Nephron progenitor cell (in vitro differentiated cells): Measurements from ENCODE around the gene GNB1.

Source experiments
- DNase-seq: peaks from one replicate; pipeline ENCODE4 v3.0.0; 2021
- H3K27ac Mint-ChIP-seq: 2 replicates; pipeline ENCODE4 v1.8.0; 2021; ENCODE audit warnings: mild to moderate bottlenecking, moderate library complexity, mixed read lengths
- H3K27me3 Mint-ChIP-seq: 2 replicates; pipeline ENCODE4 v1.8.0; 2021; ENCODE audit warnings: mild to moderate bottlenecking, low read depth, mixed read lengths; ENCODE audit not compliant: poor library complexity
- H3K36me3 Mint-ChIP-seq: 2 replicates; pipeline ENCODE4 v1.8.0; 2021; ENCODE audit warnings: low read depth, mixed read lengths
- H3K4me1 Mint-ChIP-seq: 2 replicates; pipeline ENCODE4 v1.8.0; 2021; ENCODE audit warnings: mixed read lengths
- H3K4me3 Mint-ChIP-seq: 2 replicates; pipeline ENCODE4 v1.8.0; 2021; ENCODE audit warnings: mild to moderate bottlenecking, moderate library complexity, mixed read lengths
- H3K9me3 Mint-ChIP-seq: 2 replicates; pipeline ENCODE4 v1.8.0; 2021; ENCODE audit warnings: mild to moderate bottlenecking, moderate library complexity, mixed read lengths
- CTCF ChIP-seq: fragments of 200-600 bp; sonication (generic); IDR thresholded peaks from 2 replicates; pipeline ENCODE4 v1.5.0; 2021; ENCODE audit warnings: antibody characterized with exemption

GNB1 gene

GRCh38 chr1:1924849-1925248, 34.0 kb upstream of the GNB1 start:
- H3K9me3 Mint-ChIP-seq, result no peaks in the 10 kb centered on the region
- DNase-seq, result no peak
- H3K4me1 Mint-ChIP-seq, result peaks cover 12% of the 10 kb centered on the region
- no peaks in the 10 kb centered on the region for H3K36me3 Mint-ChIP-seq
- H3K27ac Mint-ChIP-seq, result no peak overlapping the region
- peaks cover 4% of the 10 kb centered on the region for H3K27me3 Mint-ChIP-seq
- TF ChIP-seq CTCF, result no peak
- no peak overlapping the region for H3K4me3 Mint-ChIP-seq

- TF ChIP-seq CTCF, result no peak
- Mint-ChIP-seq H3K9me3 (no peaks in the 10 kb centered on the region), H3K4me3 (no peak overlapping the region), H3K27me3 (peaks cover 4% of the 10 kb centered on the region), H3K4me1 (peaks cover 12% of the 10 kb centered on the region), H3K36me3 (no peaks in the 10 kb centered on the region), H3K27ac (no peak overlapping the region)
- no peak for DNase-seq
Observed at GRCh38 chr1:1924386-1924785, 33.5 kb upstream of the GNB1 start.

- no peak for TF ChIP-seq CTCF
- peaks cover 12% of the 10 kb centered on the region for H3K4me1 Mint-ChIP-seq
- DNase-seq, result no peak
Observed at GRCh38 chr1:1922956-1923833, 32.3 kb upstream of the GNB1 start.

GRCh38 chr1:1922702-1922955, 31.7 kb upstream of the GNB1 start:
- Mint-ChIP-seq H3K4me3 (no peak overlapping the region), H3K4me1 (peaks cover 13% of the 10 kb centered on the region), H3K27ac (no peak overlapping the region), H3K36me3 (no peaks in the 10 kb centered on the region), H3K27me3 (peaks cover 11% of the 10 kb centered on the region), H3K9me3 (no peaks in the 10 kb centered on the region)
- no peak for DNase-seq
- no peak for TF ChIP-seq CTCF

More at GRCh38 chr1:1922956-1923833, 32.3 kb upstream of the GNB1 start:
- Mint-ChIP-seq H3K27me3 (peaks cover 5% of the 10 kb centered on the region), H3K9me3 (no peaks in the 10 kb centered on the region), H3K4me3 (no peak overlapping the region), H3K36me3 (no peaks in the 10 kb centered on the region), H3K27ac (no peak overlapping the region)

GRCh38 chr1:1921901-1922701, 31.2 kb upstream of the GNB1 start:
- no peak overlapping the region for H3K4me3 Mint-ChIP-seq

More at GRCh38 chr1:1921901-1922701, 31.2 kb upstream of the GNB1 start:
- peaks cover 18% of the 10 kb centered on the region for H3K4me1 Mint-ChIP-seq
- TF ChIP-seq CTCF, result no peak
- H3K27me3 Mint-ChIP-seq, result peaks cover 13% of the 10 kb centered on the region
- no peak overlapping the region for H3K27ac Mint-ChIP-seq
- H3K9me3 Mint-ChIP-seq, result no peaks in the 10 kb centered on the region
- DNase-seq, result no peak
- no peaks in the 10 kb centered on the region for H3K36me3 Mint-ChIP-seq
